Esophagus muscularis mucosa (tissue), 4 donors: Measurements from ENCODE around the gene BFSP1. TPM values are rescaled to one million over a fixed set of nuclear protein-coding genes. Genes with fewer than 3 reads are reported as not detected.

Source experiments
- DNase-seq: peaks from one replicate; pipeline ENCODE4 v3.0.0-alpha.2; 2017; ENCODE audit errors: extremely low spot score
- H3K27ac ChIP-seq, 4 donors: fragments of 200-600 bp; sonication (generic); replicated peaks in 1 of 4; 1 replicate in 3 of 4; 2 replicates in 1 of 4; pipeline ENCODE4 v1.5.1; 2016 to 2019; ENCODE audit warnings: mild to moderate bottlenecking in 1 of 4
- H3K27me3 ChIP-seq, 4 donors: fragments of 200-600 bp; sonication (generic); one replicate each; pipeline versions ENCODE4 v1.5.1 to v1.6.0; 2016 to 2019
- H3K36me3 ChIP-seq, 4 donors: fragments of 200-600 bp; sonication (generic); one replicate each; pipeline ENCODE4 v1.5.1; 2016 to 2019
- H3K4me1 ChIP-seq, 4 donors: fragments of 200-600 bp; sonication (generic); one replicate each; pipeline ENCODE4 v1.5.1; 2016 to 2019
- H3K4me3 ChIP-seq, 4 donors: fragments of 200-600 bp; sonication (generic); 1 replicate in 2 of 4; 2 replicates in 2 of 4; pipeline ENCODE4 v1.5.1; 2016 to 2019; ENCODE audit warnings: mild to moderate bottlenecking in 4 of 4, moderate library complexity in 1 of 4
- H3K9me3 ChIP-seq, 4 donors: fragments of 200-600 bp; sonication (generic); 1 replicate in 3 of 4; 2 replicates in 1 of 4; pipeline ENCODE4 v1.5.1; 2016 to 2019
- EP300 ChIP-seq: sonication (generic); formaldehyde crosslinking; IDR thresholded peaks from one replicate; pipeline ENCODE4 v1.6.1; 2017; ENCODE audit warnings: antibody characterized with exemption
- POLR2A ChIP-seq: fragments of 450-650 bp; IDR thresholded peaks from one replicate; pipeline ENCODE4 v1.6.1; 2017; ENCODE audit warnings: antibody characterized with exemption, moderate library complexity, mild to moderate bottlenecking, low read depth
- POLR2AphosphoS5 ChIP-seq, 2 donors: sonication (generic); formaldehyde crosslinking; IDR thresholded peaks; one replicate each; pipeline ENCODE4 v1.6.1; 2017; ENCODE audit warnings: antibody characterized with exemption in 2 of 2
- WGBS: methylation state at CpG from one replicate; pipeline ENCODE4 v1.1.5; 2018; 5-methylcytosine and 5-hydroxymethylcytosine counted together
- intact Hi-C: fragments of 100-400 bp; cut with DNase I; formaldehyde crosslinking; loops from one replicate; pipeline ENCODE4 v1.15.1; 2023
- total RNA-seq, 4 donors: library from RNA; depleted of rRNA; stranded (reverse); fragments of >200 nt; gene quantifications; one replicate each; pipeline versions ENCODE4 v1.1.0 to v1.2.1, GENCODE V29; 2016
- TF ChIP-seq, protein P1 (sequence below), 3 experiments: fragments of 200-600 bp in 2 of 3; fragments of 450-650 bp in 1 of 3; sonication (generic) in 2 of 3; IDR thresholded peaks; one replicate each; pipeline ENCODE4 v1.5.1; 2017 to 2019; ENCODE audit warnings: antibody characterized with exemption in 3 of 3, mild to moderate bottlenecking in 2 of 3, moderate library complexity in 1 of 3

The BFSP1 gene
- total RNA-seq: 1 to 10 TPM; 2.7 to 7.3 (median 6.4) TPM

DNA sequence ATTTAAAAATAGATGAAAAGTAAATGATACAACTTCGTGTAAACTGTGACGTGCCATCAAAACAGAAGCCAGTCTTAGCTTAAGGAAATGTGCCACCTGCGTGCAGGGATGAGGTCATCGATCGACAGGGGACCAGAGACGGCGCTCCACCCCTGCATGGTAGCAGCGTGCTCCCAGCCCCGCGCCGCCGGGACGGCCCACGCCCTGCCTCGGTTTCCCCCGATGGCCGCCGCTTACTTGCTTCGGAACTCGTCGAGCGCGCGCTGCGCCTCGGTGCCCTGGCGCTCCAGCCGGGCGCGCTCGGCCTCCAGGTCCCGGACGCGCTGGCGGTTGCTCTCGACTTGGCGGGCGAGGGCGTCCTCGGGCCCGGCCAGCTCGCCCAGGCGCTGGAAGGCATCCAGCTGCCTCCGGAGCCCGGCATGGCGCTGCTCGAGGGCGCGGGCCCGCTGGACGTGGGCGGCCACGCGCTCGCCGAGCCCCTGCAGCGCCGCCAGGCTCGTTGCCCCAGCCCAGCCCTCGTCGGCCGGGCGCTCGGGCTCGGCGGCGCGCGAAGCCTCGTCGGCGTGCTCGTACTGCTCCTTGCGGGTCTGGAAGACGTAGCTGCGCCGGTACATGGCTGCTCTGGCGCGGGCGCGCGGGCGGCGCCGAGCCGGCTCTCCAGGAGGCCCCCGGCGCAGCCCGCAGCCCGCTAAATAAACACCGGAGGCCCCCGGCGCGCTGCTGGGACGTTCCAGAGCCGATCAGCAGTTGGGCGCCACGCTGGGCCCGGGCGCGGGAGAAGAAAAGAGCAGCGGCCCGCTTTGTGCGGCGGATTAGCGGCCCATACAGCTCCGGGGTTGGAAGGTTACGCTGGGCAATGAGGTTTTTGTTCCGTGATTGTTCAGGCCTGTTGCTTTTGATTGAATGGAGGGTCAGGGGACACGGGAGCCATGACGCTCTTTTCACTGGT lies at the start of gene BFSP1:
Gene BFSP1, minus strand, starts transcription at position 664 of the 949 bp plus-strand sequence. Its CDS starts 50 bp downstream, at position 614.
- no peaks in the 10 kb centered on the region for H3K27me3 ChIP-seq
- peak within 1 kb of the TSS; percentile 61 to 68 (median 66) for H3K4me3 ChIP-seq
- H3K36me3 ChIP-seq: no peaks in the 10 kb centered on the region
- peaks cover 0 to 28% (median 21%) of the 10 kb centered on the region in 4 donors for H3K4me1 ChIP-seq
- H3K27ac ChIP-seq: peak within 1 kb of the TSS; percentile 77 to 85 (median 82)
- DNase-seq: no peak
- under 1% methylated on average over 19 of the region's 111 CpGs for WGBS
- intact Hi-C loops: no loop called here
- TF ChIP-seq, protein P1, sequence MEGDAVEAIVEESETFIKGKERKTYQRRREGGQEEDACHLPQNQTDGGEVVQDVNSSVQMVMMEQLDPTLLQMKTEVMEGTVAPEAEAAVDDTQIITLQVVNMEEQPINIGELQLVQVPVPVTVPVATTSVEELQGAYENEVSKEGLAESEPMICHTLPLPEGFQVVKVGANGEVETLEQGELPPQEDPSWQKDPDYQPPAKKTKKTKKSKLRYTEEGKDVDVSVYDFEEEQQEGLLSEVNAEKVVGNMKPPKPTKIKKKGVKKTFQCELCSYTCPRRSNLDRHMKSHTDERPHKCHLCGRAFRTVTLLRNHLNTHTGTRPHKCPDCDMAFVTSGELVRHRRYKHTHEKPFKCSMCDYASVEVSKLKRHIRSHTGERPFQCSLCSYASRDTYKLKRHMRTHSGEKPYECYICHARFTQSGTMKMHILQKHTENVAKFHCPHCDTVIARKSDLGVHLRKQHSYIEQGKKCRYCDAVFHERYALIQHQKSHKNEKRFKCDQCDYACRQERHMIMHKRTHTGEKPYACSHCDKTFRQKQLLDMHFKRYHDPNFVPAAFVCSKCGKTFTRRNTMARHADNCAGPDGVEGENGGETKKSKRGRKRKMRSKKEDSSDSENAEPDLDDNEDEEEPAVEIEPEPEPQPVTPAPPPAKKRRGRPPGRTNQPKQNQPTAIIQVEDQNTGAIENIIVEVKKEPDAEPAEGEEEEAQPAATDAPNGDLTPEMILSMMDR (IDR thresholded peaks at IDR 0.05): peak in 1 of 3 experiments; percentile 9
- no peak for TF ChIP-seq POLR2AphosphoS5 (IDR thresholded peaks at IDR 0.05)
- H3K9me3 ChIP-seq: peaks cover 0 to 5% (median 0%) of the 10 kb centered on the region in 4 donors

DNA sequence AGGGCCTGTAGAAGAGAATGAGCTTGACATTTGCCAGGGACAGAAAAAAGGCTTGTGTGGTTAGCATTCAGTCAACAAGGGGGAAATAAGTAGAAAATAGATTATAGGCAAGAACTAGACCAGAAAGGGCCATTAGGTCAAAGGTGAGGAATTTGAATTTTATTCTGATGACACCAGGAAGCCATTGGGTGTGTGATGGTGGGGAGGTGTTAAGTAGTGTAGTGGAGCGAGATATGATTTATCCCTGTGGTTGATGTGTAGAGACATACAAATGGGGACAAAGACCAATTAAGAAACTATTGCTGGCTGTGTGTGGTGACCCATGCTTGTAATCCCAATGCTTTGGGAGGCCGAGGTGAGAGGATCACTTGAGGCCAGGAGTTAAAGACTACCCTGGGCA lies 49.7 kb upstream of the BFSP1 start:
- WGBS: 65% methylated on average over 2 of the region's 2 CpGs
- Histone ChIP-seq H3K4me3 (peak overlapping the region in 3 of 4 donors; percentile 8 to 92 (median 30)), H3K9me3 (no peaks in the 10 kb centered on the region), H3K27me3 (no peaks in the 10 kb centered on the region), H3K36me3 (peaks cover 0 to 10% (median 0%) of the 10 kb centered on the region in 4 donors), H3K27ac (peak overlapping the region; percentile 46 to 100 (median 79)), H3K4me1 (peaks cover 62 to 100% (median 92%) of the 10 kb centered on the region in 4 donors)
- intact Hi-C loops: no loop called here
- DNase-seq: no peak
- TF ChIP-seq, protein P1 (IDR thresholded peaks at IDR 0.05): no peak
- TF ChIP-seq POLR2AphosphoS5 (IDR thresholded peaks at IDR 0.05): no peak
- TF ChIP-seq EP300: no peak
- TF ChIP-seq POLR2A: no peak

DNA sequence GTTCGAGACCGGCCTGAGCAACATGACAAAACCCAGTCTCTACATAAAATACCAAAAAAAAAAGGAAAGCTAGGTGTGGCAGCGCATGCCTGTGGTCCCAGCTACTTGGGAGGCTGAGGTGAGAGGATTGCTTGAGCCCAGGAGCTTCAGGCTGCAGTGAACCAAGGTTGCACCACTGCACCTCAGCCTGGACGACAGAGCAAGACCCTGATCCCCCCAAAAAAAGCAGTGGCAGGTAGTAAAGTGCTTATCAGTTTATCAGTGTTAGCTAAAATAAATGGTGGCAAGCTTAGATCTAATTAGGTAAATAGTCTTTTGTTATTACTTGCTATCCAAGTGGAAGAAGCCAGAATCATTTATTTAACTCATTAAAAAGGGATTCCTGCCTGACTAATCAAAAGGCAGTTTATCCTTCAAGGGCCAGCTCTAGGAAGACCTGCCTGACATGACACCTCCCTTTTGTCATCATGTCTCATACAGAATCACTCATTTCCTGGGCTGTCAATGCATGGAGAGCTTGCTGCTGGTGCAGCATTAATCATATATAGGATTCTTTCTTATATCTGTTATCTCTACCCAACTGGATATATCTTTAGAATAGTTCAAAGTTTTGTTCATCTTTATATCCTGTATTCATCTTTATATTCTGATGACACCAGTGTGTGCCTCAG lies 48.3 kb upstream of the BFSP1 start:
- no peak for DNase-seq
- TF ChIP-seq POLR2AphosphoS5 (IDR thresholded peaks at IDR 0.05) (peak in 1 of 2 donors; percentile 38), EP300 (no peak)
- H3K4me3 ChIP-seq: peak overlapping the region; percentile 6 to 99 (median 60)
- H3K9me3 ChIP-seq: no peaks in the 10 kb centered on the region
- WGBS: 71% methylated on average over 3 of the region's 4 CpGs
- peak overlapping the region; percentile 62 to 100 (median 97) for H3K27ac ChIP-seq
- peaks cover 50 to 99% (median 90%) of the 10 kb centered on the region in 4 donors for H3K4me1 ChIP-seq
- intact Hi-C loops: loop anchor here (5.0 kb wide), 1 partner anchor 33 kb away; no protein-coding TSS in a partner anchor
- no peaks in the 10 kb centered on the region for H3K27me3 ChIP-seq
- H3K36me3 ChIP-seq: peaks cover 0 to 10% (median 4%) of the 10 kb centered on the region in 4 donors

DNA sequence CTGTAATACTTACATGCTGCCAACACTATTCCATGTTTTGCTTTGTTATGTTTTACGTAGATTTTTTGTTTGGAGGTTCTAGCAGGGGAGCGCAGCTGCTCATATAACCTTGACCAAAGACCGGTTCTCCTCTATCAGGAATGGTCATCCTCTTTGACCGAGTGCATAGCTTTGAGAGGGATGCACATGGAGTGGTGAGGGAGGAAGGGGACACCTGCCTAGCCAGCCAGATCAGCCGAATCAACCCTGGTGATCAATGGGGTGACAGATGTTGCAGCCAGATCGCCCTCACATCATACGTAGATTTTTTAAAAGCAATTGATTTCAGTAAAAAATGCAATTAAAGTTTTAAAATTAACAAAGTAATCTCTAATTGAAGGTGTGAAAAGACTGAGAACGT lies 45.0 kb upstream of the BFSP1 start:
- Histone ChIP-seq H3K27me3 (no peaks in the 10 kb centered on the region), H3K36me3 (peaks cover 0 to 10% (median 4%) of the 10 kb centered on the region in 4 donors), H3K4me3 (peak overlapping the region; percentile 46 to 99 (median 83)), H3K4me1 (peaks cover 52 to 91% (median 85%) of the 10 kb centered on the region in 4 donors), H3K9me3 (no peaks in the 10 kb centered on the region), H3K27ac (peak overlapping the region; percentile 18 to 100 (median 97))
- WGBS: 51% methylated on average over 8 of the region's 8 CpGs
- DNase-seq: no peak
- TF ChIP-seq POLR2AphosphoS5 (IDR thresholded peaks at IDR 0.05): peak in 1 of 2 donors; percentile 34
- TF ChIP-seq POLR2A: no peak
- no peak for TF ChIP-seq EP300
- TF ChIP-seq, protein P1 (IDR thresholded peaks at IDR 0.05): no peak
- intact Hi-C loops: loop anchor here (5.0 kb wide), 1 partner anchor 36 kb away; no protein-coding TSS in a partner anchor
